ENCODE results near the gene CCDC92. TPM values are rescaled to one million over a fixed set of nuclear protein-coding genes. Genes with fewer than 3 reads are reported as not detected.

Gene CCDC92
- total RNA-seq, 1 donor from 2014 or later: 21.5 TPM

DNA sequence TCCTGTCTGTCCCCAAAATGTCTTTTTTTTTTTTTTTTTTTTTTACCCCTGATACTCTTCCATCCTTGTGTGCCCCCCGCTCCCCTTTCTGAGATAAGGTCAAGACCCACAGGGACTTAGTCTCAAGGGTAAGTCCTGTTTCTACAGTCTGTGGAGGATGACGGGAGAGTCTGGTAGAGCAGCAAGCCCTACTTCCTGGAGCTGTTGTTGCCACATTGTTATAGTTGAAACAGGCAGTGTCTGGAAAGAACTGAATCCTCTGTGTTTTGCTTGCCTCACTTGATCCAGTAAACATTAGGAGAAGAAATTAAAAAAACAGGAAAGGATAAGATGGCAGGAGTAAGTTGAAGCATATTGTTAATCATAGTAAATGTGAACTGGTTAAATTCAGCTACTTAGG is 45.9 kb upstream of the CCDC92 start:
- no peak for ATAC-seq (ENCODE audit: low read depth)

GRCh38 chr12:124017064-124017463 is 44.4 kb upstream of the CCDC92 start:
- no peak overlapping the region for H3K27ac Mint-ChIP-seq
- peaks cover 5% of the 10 kb centered on the region for H3K4me1 Mint-ChIP-seq
- H3K27me3 Mint-ChIP-seq: no peaks in the 10 kb centered on the region
- ChIA-PET POLR2A (no interaction called here), CTCF (no interaction called here)
- H3K36me3 Mint-ChIP-seq (ENCODE audit: low read depth): peaks cover 28% of the 10 kb centered on the region
- no peak overlapping the region for H3K4me3 Mint-ChIP-seq
- DNase-seq (no peak), ATAC-seq (ENCODE audit: low read depth) (no peak)
- no peak for TF ChIP-seq CTCF (IDR thresholded peaks at IDR 0.05)
- intact Hi-C loops (cut with micrococcal nuclease): no loop called here
- no peaks in the 10 kb centered on the region for H3K9me3 Mint-ChIP-seq

More for the DNA sequence above, 45.9 kb upstream of the CCDC92 start:
- Mint-ChIP-seq H3K9me3 (no peaks in the 10 kb centered on the region), H3K36me3 (ENCODE audit: low read depth) (peaks cover 13% of the 10 kb centered on the region), H3K27ac (no peak overlapping the region), H3K4me3 (no peak overlapping the region), H3K4me1 (peaks cover 5% of the 10 kb centered on the region), H3K27me3 (no peaks in the 10 kb centered on the region)
- TF ChIP-seq CTCF (IDR thresholded peaks at IDR 0.05): no peak
- CTCF ChIA-PET: no interaction called here
- intact Hi-C loops (cut with micrococcal nuclease): no loop called here
- DNase-seq: no peak
- POLR2A ChIA-PET: no interaction called here

DNA sequence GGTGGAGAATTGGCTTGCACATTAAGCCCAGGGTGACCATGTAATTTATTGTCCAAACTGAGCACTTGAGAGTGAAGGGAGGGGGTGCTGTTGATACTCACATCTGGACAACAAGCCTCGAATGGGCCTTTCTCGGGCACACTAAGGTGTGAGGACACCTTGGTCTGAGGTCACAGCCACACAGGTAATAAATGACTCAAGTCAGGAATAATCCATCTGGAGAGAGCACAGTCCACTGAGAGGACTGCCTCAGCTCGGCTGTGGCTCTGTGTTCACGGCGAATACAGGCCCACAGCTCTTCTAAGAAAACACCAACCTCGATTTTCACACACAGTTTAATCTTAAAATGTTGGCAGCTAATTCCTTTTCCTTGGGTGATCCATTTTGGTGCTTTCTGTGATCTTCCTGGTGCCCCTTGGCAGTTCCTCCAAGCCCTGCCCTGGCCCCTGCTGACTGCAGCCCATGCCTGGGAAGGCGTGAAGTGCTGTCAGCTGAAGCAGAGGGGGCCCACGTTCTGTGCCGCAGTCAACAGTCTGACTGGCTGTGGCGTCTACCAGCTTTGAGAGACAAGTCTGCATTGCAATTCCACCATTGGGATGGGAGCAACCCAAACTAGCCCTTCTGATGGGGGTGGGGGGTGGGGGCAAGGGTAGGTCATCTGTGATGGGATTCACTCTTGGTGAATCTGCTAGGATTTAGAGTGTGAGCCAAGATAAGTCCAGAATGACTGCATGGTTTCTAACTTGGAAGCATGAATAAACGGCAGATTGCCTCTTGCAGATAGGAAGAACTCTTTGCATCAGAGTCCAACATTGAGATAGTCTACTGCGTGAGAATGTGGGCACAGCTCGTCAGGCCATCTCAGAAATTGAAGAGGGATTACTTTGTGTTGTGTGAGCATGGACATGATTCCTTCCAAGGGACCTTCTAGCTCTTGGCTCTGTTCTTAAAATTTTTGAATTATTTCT is 43.1 kb upstream of the CCDC92 start:
- Mint-ChIP-seq H3K9me3 (no peaks in the 10 kb centered on the region), H3K27me3 (no peaks in the 10 kb centered on the region), H3K27ac (no peak overlapping the region), H3K4me3 (no peak overlapping the region), H3K4me1 (peaks cover 5% of the 10 kb centered on the region), H3K36me3 (ENCODE audit: low read depth) (peaks cover 38% of the 10 kb centered on the region)
- DNase-seq (no peak), ATAC-seq (ENCODE audit: low read depth) (no peak)
- POLR2A ChIA-PET: no interaction called here
- intact Hi-C loops (cut with micrococcal nuclease): no loop called here
- no peak for TF ChIP-seq CTCF (IDR thresholded peaks at IDR 0.05)
- CTCF ChIA-PET: interaction anchor here (1.0 kb wide), 1 partner anchor 19 kb away, joined by 3 read pairs; no protein-coding TSS in a partner anchor

GRCh38 chr12:124013073-124013472 is 40.4 kb upstream of the CCDC92 start:
- no peak overlapping the region for H3K27ac Mint-ChIP-seq
- intact Hi-C loops (cut with micrococcal nuclease): no loop called here
- DNase-seq (no peak), ATAC-seq (ENCODE audit: low read depth) (no peak)
- ChIA-PET POLR2A (no interaction called here), CTCF (no interaction called here)
- H3K4me3 Mint-ChIP-seq: no peak overlapping the region
- peaks cover 6% of the 10 kb centered on the region for H3K4me1 Mint-ChIP-seq
- peaks cover 46% of the 10 kb centered on the region for H3K36me3 Mint-ChIP-seq (ENCODE audit: low read depth)
- no peaks in the 10 kb centered on the region for H3K9me3 Mint-ChIP-seq
- TF ChIP-seq CTCF (IDR thresholded peaks at IDR 0.05): no peak
- no peaks in the 10 kb centered on the region for H3K27me3 Mint-ChIP-seq

- peaks cover 54% of the 10 kb centered on the region for H3K36me3 Mint-ChIP-seq (ENCODE audit: low read depth)
- ChIA-PET CTCF (no interaction called here), POLR2A (no interaction called here)
- no peak for ATAC-seq (ENCODE audit: low read depth)
- peaks cover 18% of the 10 kb centered on the region for H3K4me1 Mint-ChIP-seq
- intact Hi-C loops (cut with micrococcal nuclease): no loop called here
- no peaks in the 10 kb centered on the region for H3K9me3 Mint-ChIP-seq
- TF ChIP-seq CTCF (IDR thresholded peaks at IDR 0.05): no peak
- H3K27ac Mint-ChIP-seq: no peak overlapping the region
- H3K27me3 Mint-ChIP-seq: no peaks in the 10 kb centered on the region
- no peak for DNase-seq
- no peak overlapping the region for H3K4me3 Mint-ChIP-seq
Observed at GRCh38 chr12:124011435-124012115, 38.9 kb upstream of the CCDC92 start.

Data from activated B cell treated with CpG ODN at 0.5 μM for 24 hours (primary cell).